ENCODE measurements around the gene NAV2.
"Not testable (repeated sequence)": the region's sequence is repeated elsewhere in the genome, so short reads cannot be mapped to it uniquely, and the experiment has no call there.

Gene NAV2

DNA sequence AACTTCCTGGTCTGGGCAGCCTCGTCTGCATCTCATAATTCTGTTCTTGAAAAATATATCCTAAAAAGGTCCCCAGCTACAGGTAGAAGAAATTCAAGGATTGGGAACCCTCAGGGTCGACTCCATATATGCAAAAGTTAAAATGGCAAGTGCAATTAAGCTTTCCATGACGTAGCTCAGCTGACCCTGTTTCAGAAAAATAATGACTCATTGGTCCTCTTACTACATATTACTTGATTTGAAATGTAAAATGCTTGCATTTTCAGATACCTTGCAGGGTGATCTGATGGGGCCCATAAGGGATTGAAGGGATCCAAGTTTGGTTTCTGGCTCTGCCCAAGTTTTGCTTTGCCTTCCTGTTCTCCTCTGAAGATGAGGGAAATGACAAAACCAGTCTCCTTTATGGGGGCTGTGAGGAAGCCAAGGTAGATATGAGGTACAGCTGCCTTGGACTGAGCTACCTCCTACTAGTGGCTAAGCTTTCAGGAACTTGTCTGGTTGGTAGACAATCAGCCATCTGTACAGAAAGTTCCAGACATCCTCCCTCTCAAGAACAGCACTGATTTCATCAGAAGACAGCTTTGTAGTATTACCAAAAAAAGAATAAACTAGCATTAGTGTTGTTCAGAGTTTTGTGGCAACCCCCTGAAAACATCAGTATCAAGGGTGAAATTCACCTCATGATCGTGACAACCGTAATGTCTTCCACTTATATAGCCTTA is 270.3 kb downstream of the NAV2 start:
- no peak for DNase-seq

DNA sequence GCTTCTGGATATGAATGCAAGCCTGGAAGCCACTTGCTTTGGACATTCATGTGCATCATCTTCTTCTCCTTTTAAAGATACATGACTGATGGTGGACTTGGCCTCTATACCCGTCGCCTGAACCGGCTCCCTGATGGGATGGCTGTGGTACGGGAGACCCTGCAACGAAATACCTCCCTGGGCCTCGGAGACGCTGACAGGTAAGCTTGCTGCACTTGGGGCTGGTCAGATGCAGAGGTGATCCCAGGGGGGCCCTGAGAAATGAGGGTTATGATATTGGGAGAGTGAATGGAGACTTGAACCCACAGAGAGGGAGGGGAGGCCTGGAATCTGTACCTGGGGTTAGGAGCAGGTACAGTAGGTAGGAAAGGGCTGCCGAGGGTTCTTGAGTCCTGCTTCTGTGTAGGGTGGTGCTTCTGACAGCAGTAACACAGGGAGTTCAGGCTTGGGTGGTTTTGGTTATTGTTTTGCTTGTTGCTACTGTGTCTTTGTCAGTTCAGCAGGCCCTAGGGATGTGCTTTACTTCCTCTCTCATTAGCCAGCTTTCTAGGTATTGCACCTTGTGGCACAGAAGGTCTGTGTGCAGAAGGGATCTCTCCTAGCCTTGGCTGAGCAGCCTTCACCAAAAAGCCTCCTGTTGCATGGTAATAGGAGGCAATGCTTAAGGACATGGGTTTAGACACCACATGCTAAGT is 271.6 kb downstream of the NAV2 start:
- no peak for DNase-seq

- DNase-seq: no peak
Measured at GRCh38 chr11:19985111-19985510, 272.5 kb downstream of the NAV2 start.

DNA sequence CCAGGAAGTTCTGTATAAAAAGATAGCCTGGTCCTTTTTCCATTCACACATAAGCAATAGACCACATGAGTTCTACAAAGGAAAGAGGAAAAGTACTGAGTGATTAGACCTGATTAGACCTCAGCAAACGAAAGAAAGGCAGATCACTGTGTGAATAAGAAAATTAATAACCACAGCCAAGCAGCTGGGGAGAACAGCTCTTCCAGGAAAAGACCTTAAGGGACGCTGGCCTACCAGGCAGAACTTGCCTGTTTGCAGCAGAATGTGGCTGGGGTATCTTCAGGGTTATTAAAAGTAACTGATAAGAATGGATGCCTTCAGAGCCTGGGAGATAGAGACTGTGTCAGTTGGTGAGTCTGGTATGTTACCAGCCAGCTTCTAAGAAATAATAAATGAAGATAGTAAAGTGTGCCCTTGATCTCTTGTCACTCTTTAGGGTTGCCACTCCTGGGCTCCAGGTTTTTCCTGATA is 274.7 kb downstream of the NAV2 start:
- no peak for DNase-seq

- DNase-seq: no peak
Measured at GRCh38 chr11:19988598-19988997, 276.0 kb downstream of the NAV2 start.

DNA sequence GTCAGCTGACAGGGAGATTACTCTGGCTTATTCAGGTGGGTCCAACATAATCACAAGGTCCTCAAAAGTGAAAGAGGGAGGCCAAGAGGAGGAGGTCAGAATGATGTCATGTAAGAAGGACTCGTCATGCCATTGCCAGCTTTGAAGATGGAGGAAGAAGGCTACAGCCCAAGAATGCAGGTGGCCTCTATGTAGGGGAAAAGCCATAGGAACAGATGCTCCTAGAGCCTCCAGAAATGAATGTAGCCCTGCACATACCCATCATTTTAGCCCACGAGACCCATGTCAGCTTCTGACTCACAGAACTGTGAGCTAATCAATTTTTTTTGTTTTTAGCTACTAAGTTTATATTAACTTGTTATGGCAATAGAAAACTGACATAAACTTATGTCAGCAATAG is 276.6 kb downstream of the NAV2 start:
- no peak for DNase-seq

GRCh38 chr11:19992162-19992561 is 279.5 kb downstream of the NAV2 start:
- no peak for DNase-seq

GRCh38 chr11:19992998-19993397 is 280.4 kb downstream of the NAV2 start:
- DNase-seq: no peak

DNA sequence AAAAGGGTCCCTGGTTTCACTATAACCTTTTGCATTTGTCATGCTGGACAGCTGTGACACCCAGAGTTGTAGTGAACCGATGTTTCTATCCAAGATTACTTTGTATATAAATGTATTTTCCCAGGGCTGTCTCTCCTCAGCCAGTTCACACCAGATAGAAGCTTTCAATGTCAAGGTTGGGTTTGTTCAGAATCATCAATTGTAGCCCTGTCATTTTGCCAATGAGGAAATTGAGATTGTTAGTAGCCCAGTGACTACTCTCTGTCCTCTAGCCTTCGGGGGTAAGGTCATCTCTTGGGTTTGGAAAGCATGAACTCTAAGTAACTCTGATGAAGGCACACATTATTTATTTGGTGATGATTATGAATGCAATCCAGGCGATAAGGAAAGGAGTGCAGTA is 282.0 kb downstream of the NAV2 start:
- DNase-seq: no peak

- DNase-seq: no peak
Measured at GRCh38 chr11:19995145-19995544, 282.5 kb downstream of the NAV2 start.

GRCh38 chr11:19996571-19996970 is 283.9 kb downstream of the NAV2 start:
- DNase-seq: no peak

DNA sequence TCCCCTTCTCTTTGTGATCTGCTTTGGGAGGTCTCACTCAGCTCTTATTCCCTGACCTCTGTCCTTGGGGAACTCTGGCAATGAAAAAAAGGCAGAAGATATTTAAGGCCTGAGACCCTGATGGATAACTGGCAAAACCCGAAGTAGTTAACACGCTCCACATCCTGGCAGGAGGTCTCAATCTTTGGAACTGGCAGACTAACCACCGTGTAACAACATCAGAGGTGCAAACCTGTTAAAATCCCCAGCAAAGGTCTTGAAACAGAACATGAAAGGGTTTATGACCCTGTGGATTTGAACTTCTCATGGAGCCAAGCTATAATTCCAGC is 287.3 kb downstream of the NAV2 start:
- DNase-seq: no peak

GRCh38 chr11:20000351-20001134 is 287.9 kb downstream of the NAV2 start:
- DNase-seq: no peak

DNA sequence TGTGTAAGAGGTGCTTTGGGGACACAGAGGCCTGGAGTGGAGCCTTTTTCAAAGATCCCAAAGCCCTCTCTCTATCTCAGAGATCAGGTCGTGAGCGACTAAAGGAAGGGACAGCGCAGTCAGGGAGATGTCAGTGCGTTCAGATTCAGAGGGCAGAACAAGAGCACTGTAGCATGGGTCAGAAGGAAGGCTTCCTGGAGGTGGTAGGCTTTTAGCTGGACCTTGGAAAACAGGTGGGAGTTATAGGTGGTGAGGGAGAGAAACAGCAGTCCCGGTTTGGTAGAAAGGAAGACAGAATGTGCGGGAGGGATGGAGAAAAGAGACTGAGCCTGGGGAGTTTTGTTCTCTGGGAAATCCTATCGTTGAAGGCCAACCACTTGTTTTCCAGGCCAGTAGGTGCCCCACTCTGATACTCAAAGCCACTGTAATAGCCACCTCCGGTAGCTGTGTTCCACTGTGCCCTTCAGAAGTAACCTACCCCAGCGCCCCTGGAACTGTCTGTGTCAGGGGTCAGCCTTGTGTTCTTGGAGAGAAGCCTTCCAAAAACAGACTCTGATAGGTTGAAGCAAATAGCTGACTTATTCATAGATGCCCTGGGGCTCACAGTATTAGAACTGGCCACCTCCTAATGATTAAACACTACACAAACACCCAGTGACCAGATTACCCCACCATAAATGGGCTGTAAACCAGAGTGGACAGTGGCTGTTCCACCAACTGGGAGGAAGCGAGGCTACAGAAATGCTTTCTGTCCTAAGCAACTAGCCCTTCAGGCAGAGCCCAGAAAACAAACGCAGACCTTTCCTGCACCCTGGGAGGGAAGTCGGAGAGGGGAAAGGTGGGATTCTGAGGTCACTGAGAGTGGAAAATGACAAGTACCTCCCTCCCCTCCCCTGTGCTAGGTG is 289.9 kb downstream of the NAV2 start:
- DNase-seq: no peak

DNA sequence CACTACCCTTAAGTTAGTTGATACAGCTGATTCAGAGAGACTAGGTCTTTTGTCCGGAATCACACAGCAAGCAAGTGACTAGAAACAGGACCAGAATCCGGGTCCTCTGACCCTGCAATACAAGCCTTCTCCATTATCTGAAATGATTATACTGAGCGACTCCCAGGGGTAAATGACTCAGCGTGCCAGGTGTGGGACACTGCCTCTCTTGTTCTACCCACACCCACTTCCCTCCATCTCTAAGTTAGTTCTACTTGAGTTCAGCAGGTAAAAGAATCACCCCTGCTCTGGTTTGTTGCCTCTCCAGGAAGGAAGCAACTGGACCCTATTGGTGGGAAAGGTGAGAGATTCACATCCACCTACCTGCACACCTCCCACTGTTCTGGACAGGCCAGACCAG is 290.7 kb downstream of the NAV2 start:
- DNase-seq: no peak

DNA sequence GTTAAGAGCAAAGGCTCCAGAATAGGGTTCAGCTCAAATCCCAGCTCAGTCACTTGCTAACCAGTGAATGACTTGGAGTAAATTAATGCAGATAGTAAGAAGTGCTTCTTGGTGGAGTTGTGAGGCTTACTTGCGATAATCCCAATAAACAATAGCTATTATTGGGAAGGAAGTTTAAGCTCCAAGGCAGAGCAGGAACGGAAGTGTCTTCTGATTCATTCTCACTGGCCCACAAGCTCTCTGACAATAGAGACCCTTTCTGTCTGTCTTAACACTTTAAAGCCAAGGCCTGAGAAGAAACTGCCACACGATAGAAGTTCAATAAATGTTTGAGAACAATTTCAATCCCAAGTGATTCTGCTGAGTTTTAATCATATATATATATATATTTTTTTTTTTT is 292.2 kb downstream of the NAV2 start:
- DNase-seq: no peak

GRCh38 chr11:20005747-20006146 is 293.1 kb downstream of the NAV2 start:
- no peak for DNase-seq

GRCh38 chr11:20006618-20007017 is 294.0 kb downstream of the NAV2 start:
- DNase-seq: not testable (repeated sequence)

DNA sequence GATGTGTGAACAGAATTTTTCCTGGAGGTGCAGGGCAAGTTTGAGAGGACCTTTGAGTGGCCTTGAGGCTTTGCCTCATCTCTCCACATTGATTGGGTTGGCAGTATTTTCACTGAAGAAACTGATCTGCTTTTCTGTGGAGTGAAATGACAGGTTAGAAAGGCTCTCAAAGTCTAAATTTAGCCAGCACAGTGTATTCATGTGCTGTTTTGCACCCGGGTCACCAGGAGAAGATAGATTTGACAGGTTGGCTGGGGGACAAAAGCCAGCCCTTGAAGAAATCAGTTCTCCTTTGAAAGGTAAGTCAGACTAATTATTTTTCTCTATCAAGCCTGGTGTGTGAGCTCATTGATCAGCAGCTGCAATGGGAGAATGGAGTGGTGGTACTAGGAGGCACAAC is 294.7 kb downstream of the NAV2 start:
- DNase-seq: no peak

- DNase-seq: no peak
Measured at GRCh38 chr11:20008190-20008870, 295.7 kb downstream of the NAV2 start.

DNA sequence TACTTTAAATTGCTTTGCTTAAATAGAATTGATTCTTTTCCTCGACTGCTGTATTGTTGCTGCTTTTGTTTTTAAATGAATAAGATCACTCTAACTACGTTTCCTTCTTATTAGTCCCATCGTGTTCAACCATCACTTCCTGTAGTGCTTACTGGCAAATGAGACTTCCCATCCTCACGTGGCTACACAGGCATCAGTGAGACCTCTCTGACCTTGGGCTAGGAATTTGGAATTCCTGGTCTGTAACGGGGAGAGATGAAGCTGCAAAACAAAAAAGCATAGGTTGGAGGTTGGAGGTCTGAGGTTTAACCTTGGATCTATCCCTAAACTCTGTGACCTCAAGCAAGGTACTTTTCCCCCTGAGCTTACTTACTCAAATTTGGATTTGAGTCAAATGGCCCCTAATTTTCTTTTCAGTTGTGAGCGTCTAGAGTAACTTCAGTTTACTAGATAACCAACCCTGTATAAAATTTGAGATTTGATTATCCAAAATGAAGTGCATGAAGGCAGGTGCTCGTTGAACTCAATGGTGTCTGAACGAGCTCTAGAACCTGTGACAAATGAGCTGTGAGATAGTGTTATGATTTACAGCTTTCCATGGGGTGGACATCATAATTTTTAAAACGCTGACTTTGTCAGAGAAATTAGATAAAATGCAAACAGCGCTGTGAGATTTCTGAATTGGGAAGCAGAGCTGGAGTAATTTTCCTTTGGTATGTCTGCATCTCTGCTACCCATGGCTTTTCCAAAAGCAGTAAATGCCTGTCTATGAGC is 296.4 kb downstream of the NAV2 start:
- DNase-seq: no peak

Measured in CD4-positive, alpha-beta T cell treated with Interleukin-17A for 1 hour (primary cell).